Measurements from ENCODE around the gene SORCS1. TPM values are rescaled to one million over a fixed set of nuclear protein-coding genes. Genes with fewer than 3 reads are reported as not detected.
A peak's percentile ranks its signal among the peaks of the same experiment; 100 is the strongest.

SORCS1 gene
- total and polyA plus RNA-seq, 2 of the 13 experiments (the other 11 are each of a cell fraction or from before 2014, with no cell fraction given), result not detected

- TF ChIP-seq HNF1B (CRISPR knock-in tag; IDR thresholded peaks at IDR 0.05), result no peak
Observed at GRCh38 chr10:106804992-106805582, 359.4 kb downstream of the SORCS1 start (continued).

- ChIA-PET CTCF (ENCODE audit: low intra/inter-chr PET ratio, low total read pairs) (no interaction called here), POLR2A (no interaction called here)
- intact Hi-C loops (cut with micrococcal nuclease; ENCODE audit: unreplicated experiment), result no loop called here
- H3K9me3 ChIP-seq (ENCODE audit: low read length), result peaks cover 4% of the 10 kb centered on the region; the same call in 1 of the 2 replicates
- H3K4me1 ChIP-seq (ENCODE audit: insufficient read depth, low read length), result no peaks in the 10 kb centered on the region
- 48% methylated on average over 4 of the region's 4 CpGs for WGBS (ENCODE audit: low lambda C conversion rate)
- H3K79me2 ChIP-seq (ENCODE audit: insufficient read depth, low read length), result no peaks in the 10 kb centered on the region
- H3K27ac ChIP-seq (ENCODE audit: extremely low read length, insufficient read depth, low read length), result no peak overlapping the region
- H3K36me3 ChIP-seq (replicated peaks in 1 of 2; ENCODE audit: control insufficient read depth in 1 of 2, insufficient read depth in 2 of 2, low read length in 2 of 2), result no peaks in the 10 kb centered on the region
- H3K4me2 ChIP-seq (ENCODE audit: low read depth, low read length), result no peak overlapping the region
- no peaks in the 10 kb centered on the region for H4K20me1 ChIP-seq (ENCODE audit: insufficient read depth, low read length)
- TF ChIP-seq MAFK (conservative IDR thresholded peaks at IDR 0.05 in 1 of 2, IDR thresholded peaks at IDR 0.05 in 1 of 2; ENCODE audit: low read length in 2 of 2), result peak; percentile 21 to 32; a peak in 2 of 4 replicates
- TF ChIP-seq PCBP2 (optimal IDR thresholded peaks at IDR 0.05; ENCODE audit: low read depth, low read length, poor library complexity, severe bottlenecking), result no peak
- in situ Hi-C loops (cut with HindIII; ENCODE audit: extremely low pct_ligation_motif_present, low pct_unique_long_range_greater_than_20kb), result no loop called here
- DNase-seq (ENCODE audit: low spot score) (no peak), FAIRE-seq (no peak), ATAC-seq (no peak)
- no TSS peak for BruUV-seq (replicated peaks)
- H3K4me3 ChIP-seq (replicated peaks in 1 of 3; ENCODE audit: insufficient read depth in 1 of 3, low read depth in 2 of 3, low read length in 3 of 3), result no peak overlapping the region
- H3K9ac ChIP-seq (ENCODE audit: insufficient read depth, low read depth, low read length), result no peak overlapping the region
- no peaks in the 10 kb centered on the region; a peak in 1 of 5 replicates for H3K27me3 ChIP-seq (ENCODE audit: control insufficient read depth in 1 of 2, insufficient read depth in 2 of 2, low read length in 2 of 2)
- H2AFZ ChIP-seq (ENCODE audit: low read length), result no peak overlapping the region
Observed at GRCh38 chr10:106802949-106803348, 361.6 kb downstream of the SORCS1 start.

- WGBS (ENCODE audit: low lambda C conversion rate), result 0% methylated on average over 1 of the region's 1 CpG
- no peak for ATAC-seq
- no peak for TF ChIP-seq THAP11 (CRISPR knock-in tag; IDR thresholded peaks at IDR 0.05)
- TF ChIP-seq CHD4 (IDR thresholded peaks at IDR 0.05; ENCODE audit: borderline replicate concordance, low read length), result no peak
- no peak for TF ChIP-seq POLR2AphosphoS2 (IDR thresholded peaks at IDR 0.05; ENCODE audit: low read depth, low read length)
- no peak for TF ChIP-seq HOXA3 (CRISPR knock-in tag; IDR thresholded peaks at IDR 0.05)
- TF ChIP-seq KLF6 (CRISPR knock-in tag; IDR thresholded peaks at IDR 0.05), result no peak
- TF ChIP-seq ZNF672 (CRISPR knock-in tag; IDR thresholded peaks at IDR 0.05), result no peak
- TF ChIP-seq ZNF275 (CRISPR knock-in tag; IDR thresholded peaks at IDR 0.05; ENCODE audit: borderline replicate concordance), result no peak
Observed at GRCh38 chr10:106799776-106800175, 364.7 kb downstream of the SORCS1 start.

More at GRCh38 chr10:106799776-106800175, 364.7 kb downstream of the SORCS1 start:
- H3K4me1 ChIP-seq (ENCODE audit: insufficient read depth, low read length), result no peaks in the 10 kb centered on the region
- H3K27ac ChIP-seq (ENCODE audit: extremely low read length, insufficient read depth, low read length), result no peak overlapping the region
- no peaks in the 10 kb centered on the region for H4K20me1 ChIP-seq (ENCODE audit: insufficient read depth, low read length)
- no peaks in the 10 kb centered on the region for H3K79me2 ChIP-seq (ENCODE audit: insufficient read depth, low read length)
- DNase-seq (ENCODE audit: low spot score) (no peak), FAIRE-seq (no peak)
- no peak overlapping the region for H3K4me2 ChIP-seq (ENCODE audit: low read depth, low read length)
- intact Hi-C loops (cut with micrococcal nuclease; ENCODE audit: unreplicated experiment) (no loop called here), in situ Hi-C loops (cut with HindIII; ENCODE audit: extremely low pct_ligation_motif_present, low pct_unique_long_range_greater_than_20kb) (no loop called here)
- H3K9ac ChIP-seq (ENCODE audit: insufficient read depth, low read depth, low read length), result no peak overlapping the region
- no peak overlapping the region for H3K4me3 ChIP-seq (replicated peaks in 1 of 3; ENCODE audit: insufficient read depth in 1 of 3, low read depth in 2 of 3, low read length in 3 of 3)
- ChIA-PET CTCF (ENCODE audit: low intra/inter-chr PET ratio, low total read pairs) (no interaction called here), POLR2A (no interaction called here)
- BruUV-seq (replicated peaks), result no TSS peak
- no peaks in the 10 kb centered on the region for H3K36me3 ChIP-seq (replicated peaks in 1 of 2; ENCODE audit: control insufficient read depth in 1 of 2, insufficient read depth in 2 of 2, low read length in 2 of 2)
- H2AFZ ChIP-seq (ENCODE audit: low read length), result no peak overlapping the region
- H3K9me3 ChIP-seq (ENCODE audit: low read length), result peaks cover 4% of the 10 kb centered on the region; the same call in 1 of the 2 replicates
- no peaks in the 10 kb centered on the region for H3K27me3 ChIP-seq (ENCODE audit: control insufficient read depth in 1 of 2, insufficient read depth in 2 of 2, low read length in 2 of 2)

Measured in HepG2 (cell line).